ENCODE data around the gene OOEP.

The OOEP gene

DNA sequence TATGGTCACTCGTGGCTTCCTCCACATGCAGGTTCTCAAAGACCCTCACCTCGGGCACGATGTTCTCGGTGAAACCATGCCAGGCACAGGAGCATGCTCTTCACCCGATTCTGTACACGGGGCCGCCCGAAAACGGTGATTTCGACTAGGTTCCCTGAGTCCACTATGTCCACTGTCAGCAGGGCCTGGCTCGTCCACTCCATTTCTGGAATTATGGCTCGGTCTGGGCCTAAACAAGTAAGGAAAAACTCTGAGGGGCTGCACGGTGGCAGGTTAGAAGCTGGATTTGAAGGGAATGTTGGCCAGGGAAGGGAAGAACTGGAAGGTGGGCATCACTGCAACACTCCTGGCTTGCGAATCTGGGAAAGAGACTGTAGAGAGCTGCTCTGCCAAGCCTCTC lies 540 bp downstream of the OOEP start:
- no peak overlapping the region for H3K4me3 ChIP-seq (ENCODE audit: low read depth, low read length)
- TF ChIP-seq, protein P1, sequence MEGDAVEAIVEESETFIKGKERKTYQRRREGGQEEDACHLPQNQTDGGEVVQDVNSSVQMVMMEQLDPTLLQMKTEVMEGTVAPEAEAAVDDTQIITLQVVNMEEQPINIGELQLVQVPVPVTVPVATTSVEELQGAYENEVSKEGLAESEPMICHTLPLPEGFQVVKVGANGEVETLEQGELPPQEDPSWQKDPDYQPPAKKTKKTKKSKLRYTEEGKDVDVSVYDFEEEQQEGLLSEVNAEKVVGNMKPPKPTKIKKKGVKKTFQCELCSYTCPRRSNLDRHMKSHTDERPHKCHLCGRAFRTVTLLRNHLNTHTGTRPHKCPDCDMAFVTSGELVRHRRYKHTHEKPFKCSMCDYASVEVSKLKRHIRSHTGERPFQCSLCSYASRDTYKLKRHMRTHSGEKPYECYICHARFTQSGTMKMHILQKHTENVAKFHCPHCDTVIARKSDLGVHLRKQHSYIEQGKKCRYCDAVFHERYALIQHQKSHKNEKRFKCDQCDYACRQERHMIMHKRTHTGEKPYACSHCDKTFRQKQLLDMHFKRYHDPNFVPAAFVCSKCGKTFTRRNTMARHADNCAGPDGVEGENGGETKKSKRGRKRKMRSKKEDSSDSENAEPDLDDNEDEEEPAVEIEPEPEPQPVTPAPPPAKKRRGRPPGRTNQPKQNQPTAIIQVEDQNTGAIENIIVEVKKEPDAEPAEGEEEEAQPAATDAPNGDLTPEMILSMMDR (IDR thresholded peaks at IDR 0.05; ENCODE audit: low read depth, low read length), result no peak
- no peaks in the 10 kb centered on the region for H3K36me3 ChIP-seq
- no peak for DNase-seq
- H3K9me3 ChIP-seq, result no peaks in the 10 kb centered on the region
- H3K4me1 ChIP-seq, result no peaks in the 10 kb centered on the region
- no peaks in the 10 kb centered on the region for H3K27me3 ChIP-seq

DNA sequence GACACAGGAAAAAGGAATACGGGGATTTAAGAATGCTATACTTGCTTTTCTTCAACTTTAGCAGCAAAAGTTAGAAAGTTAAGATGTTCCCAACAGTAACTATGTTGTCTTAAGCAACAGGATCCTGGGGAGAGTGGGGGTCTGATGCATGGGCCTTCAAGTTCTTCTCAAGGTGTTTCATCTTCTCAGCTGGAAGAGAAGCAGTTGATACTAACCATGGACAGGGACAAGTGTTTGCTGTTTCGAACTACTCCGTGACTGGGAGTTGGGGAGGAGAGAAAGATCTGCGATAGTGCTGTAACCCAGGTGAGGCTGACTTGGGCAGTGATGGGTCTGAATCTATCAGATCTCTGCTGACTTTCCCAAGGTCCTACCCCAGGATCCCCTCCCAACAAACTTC lies 1.0 kb downstream of the OOEP start:
- DNase-seq, result no peak
- TF ChIP-seq, protein P1 (IDR thresholded peaks at IDR 0.05; ENCODE audit: low read depth, low read length), result no peak
- no peaks in the 10 kb centered on the region for H3K4me1 ChIP-seq
- no peaks in the 10 kb centered on the region for H3K9me3 ChIP-seq
- H3K27me3 ChIP-seq, result no peaks in the 10 kb centered on the region
- no peak overlapping the region for H3K4me3 ChIP-seq (ENCODE audit: low read depth, low read length)
- no peaks in the 10 kb centered on the region for H3K36me3 ChIP-seq

DNA sequence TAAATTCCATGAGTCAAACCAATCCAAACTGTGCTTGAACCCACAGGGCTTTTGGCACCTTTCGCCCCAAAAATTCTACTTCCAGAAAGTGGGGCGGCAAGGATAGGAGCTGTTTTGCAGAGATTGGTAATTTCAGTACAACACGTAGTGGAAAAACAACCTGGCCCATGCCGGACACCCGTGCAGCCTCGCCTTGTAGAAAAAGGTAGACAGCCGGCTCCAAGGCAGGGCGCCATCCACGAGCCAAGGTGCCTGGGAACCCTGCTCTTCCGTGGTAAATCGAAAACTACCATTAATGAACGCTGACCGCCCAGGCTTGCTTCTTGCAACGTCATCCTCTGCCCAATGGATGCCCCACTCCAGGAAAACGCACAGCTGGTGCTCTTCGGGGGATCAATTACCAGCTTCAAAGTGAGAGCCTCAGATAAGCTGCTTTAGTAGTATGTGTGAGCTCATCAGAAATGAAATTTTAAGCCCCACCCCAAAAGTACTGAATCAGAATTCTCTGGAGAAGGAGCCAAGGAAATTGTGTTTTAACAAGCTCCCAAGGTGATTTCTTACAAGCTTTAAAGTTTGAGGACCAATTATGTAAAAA lies 1.8 kb downstream of the OOEP start:
- no peaks in the 10 kb centered on the region for H3K4me1 ChIP-seq
- H3K27me3 ChIP-seq, result no peaks in the 10 kb centered on the region
- H3K36me3 ChIP-seq, result no peaks in the 10 kb centered on the region
- TF ChIP-seq, protein P1 (IDR thresholded peaks at IDR 0.05; ENCODE audit: low read depth, low read length), result no peak
- H3K9me3 ChIP-seq, result no peaks in the 10 kb centered on the region
- no peak overlapping the region for H3K4me3 ChIP-seq (ENCODE audit: low read depth, low read length)
- no peak for DNase-seq

DNA sequence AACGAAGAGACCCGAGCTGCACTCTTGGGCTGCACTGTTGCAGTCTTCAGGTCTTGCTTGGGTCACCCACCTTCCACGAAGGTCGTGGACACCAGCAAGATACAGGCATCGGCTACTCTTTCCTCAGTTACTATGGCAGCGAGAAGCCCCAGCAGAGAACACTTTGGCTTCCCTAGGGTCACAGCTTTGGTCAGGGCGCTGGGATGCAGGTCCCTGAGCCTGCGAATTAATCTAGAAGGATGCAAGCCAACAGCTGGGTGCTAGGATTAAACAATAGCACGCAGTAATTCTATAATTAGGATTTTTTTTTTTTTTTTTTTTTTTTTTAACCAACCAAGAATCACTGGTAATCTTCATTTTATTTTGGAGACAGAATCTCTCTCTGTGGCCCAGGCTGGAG lies 5.1 kb downstream of the OOEP start:
- TF ChIP-seq, protein P1 (IDR thresholded peaks at IDR 0.05; ENCODE audit: low read depth, low read length), result no peak
- no peaks in the 10 kb centered on the region for H3K9me3 ChIP-seq
- DNase-seq, result no peak

DNA sequence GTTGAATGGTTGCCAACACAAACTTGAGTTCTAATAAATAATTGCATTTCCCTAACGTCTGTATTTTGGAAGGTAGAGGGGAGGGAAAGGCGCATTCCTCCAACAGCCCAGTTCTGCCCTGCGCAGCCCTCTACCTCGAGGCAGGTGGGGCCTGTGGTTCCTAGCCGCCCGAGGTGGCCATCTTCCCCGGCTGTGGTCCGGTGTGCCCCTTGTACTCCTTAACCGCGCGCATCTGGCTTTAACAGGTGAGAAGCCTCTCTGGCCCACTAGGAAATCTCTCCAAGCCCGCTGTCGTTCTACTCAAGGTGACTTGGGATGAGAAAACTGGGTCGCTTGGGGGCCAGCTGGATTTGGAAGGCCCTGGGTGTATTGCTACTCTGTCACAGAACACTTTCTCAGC lies 5.6 kb downstream of the OOEP start:
- TF ChIP-seq, protein P1 (IDR thresholded peaks at IDR 0.05; ENCODE audit: low read depth, low read length), result no peak
- no peaks in the 10 kb centered on the region for H3K9me3 ChIP-seq
- H3K4me1 ChIP-seq, result no peaks in the 10 kb centered on the region
- DNase-seq, result no peak
- no peaks in the 10 kb centered on the region for H3K36me3 ChIP-seq
- no peaks in the 10 kb centered on the region for H3K27me3 ChIP-seq
- no peak overlapping the region for H3K4me3 ChIP-seq (ENCODE audit: low read depth, low read length)

More for the DNA sequence above, 5.1 kb downstream of the OOEP start:
- H3K4me1 ChIP-seq, result no peaks in the 10 kb centered on the region
- no peaks in the 10 kb centered on the region for H3K27me3 ChIP-seq
- no peak overlapping the region for H3K4me3 ChIP-seq (ENCODE audit: low read depth, low read length)
- no peaks in the 10 kb centered on the region for H3K36me3 ChIP-seq

DNA sequence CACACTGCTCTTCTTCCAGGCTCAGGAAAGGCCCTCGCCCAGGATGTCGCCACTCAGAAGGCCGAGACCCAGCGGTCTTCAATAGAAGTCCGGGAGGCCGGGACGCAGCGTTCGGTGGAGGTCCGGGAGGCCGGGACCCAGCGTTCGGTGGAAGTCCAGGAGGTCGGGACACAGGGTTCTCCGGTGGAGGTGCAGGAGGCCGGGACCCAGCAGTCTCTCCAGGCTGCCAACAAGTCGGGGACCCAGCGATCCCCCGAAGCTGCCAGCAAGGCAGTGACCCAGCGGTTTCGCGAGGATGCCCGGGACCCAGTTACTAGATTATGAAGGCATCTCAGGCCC lies 6.2 kb downstream of the OOEP start:
- H3K9me3 ChIP-seq, result no peaks in the 10 kb centered on the region
- H3K4me1 ChIP-seq, result no peaks in the 10 kb centered on the region
- no peaks in the 10 kb centered on the region for H3K36me3 ChIP-seq
- no peak overlapping the region for H3K4me3 ChIP-seq (ENCODE audit: low read depth, low read length)
- H3K27me3 ChIP-seq, result no peaks in the 10 kb centered on the region
- DNase-seq, result no peak
- TF ChIP-seq, protein P1 (IDR thresholded peaks at IDR 0.05; ENCODE audit: low read depth, low read length), result no peak

All from BE2C (cell line).